Inferior parietal cortex (tissue), 1 donor: ENCODE data around the gene TMEM117.

Experiments used
- DNase-seq: peaks from one replicate; pipeline ENCODE4 v3.0.0-alpha.2; 2016; ENCODE audit errors: extremely low spot score

TMEM117 gene

GRCh38 chr12:44379831-44380230 is 544.0 kb downstream of the TMEM117 start:
- peak; percentile 27 for DNase-seq

GRCh38 chr12:44380861-44381260 is 545.0 kb downstream of the TMEM117 start:
- DNase-seq, result no peak

DNA sequence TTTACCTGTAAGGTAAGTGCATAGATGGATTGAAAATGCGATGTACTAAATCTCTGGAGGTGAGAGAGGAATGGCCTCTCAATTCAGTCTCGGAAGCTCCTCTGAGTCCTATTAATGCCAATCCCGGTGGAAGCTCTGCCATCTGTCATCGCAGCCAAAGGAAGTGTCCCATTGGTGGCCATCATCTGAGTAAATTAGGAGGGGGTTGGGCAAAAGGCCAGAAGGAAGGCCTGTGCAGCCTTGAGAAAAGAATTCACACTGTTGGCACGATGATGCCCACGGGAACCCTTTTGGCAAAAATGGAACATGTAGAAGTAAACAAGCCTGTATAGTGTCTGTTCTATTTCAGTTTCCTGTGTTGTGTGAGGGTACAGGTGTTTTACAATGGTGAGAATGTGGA is 545.5 kb downstream of the TMEM117 start:
- no peak for DNase-seq

DNA sequence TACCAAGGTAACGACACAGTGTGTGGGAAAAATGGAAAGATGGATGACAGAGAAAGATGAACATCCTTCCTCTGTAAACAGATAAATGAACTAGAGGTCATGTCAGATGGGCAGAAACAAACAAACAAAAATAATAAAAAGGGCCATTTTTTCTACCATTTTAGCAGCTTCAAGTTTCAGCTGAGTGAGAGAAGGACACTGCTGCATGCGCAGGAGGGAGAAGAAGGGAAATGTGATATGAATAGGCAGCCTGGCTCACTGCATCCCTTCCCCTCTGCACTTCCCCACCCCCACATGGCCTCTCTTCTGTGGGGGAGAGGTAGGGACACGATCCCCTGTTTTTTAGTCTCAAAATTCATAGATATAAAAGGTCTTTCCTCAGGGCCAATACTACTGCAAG is 548.3 kb downstream of the TMEM117 start:
- no peak for DNase-seq

GRCh38 chr12:44385964-44386363 is 550.1 kb downstream of the TMEM117 start:
- no peak for DNase-seq

- no peak for DNase-seq
Measured at GRCh38 chr12:44387581-44387980, 551.7 kb downstream of the TMEM117 start.

DNA sequence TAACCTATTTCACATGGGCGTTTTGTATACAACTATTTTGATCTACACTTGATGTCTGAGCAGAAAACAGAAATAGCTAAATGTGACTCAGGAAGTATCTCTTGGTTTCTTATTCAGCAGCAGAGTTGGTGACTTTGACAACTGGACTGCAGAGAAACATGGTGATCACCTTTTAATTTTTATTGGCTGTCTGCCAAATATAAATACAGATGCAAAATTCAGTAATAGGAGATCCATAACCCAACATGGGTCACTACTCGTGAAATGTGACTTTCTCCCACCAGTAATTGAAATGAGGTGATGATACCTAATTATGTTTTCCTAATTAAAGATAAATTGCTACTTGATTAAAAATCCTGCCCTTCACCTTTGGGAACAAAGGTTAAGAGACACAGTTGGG is 553.2 kb downstream of the TMEM117 start:
- no peak for DNase-seq

DNA sequence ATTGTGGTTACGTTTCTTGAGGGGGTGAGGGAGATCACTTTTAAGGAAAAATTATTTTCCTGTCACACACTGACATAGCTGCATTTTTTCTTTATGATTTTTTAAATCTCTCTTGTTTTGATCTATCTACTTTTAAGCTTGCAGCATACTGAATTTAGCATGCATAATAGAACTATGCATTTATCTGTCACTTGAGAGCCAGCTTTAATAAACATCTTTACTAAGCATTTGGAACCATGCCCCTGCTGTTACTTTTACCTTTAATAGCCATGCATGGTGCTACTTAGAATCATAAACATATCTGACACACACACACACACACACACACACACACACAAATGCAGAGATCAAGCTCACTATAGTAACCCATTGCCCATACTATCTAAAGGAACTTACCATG is 554.0 kb downstream of the TMEM117 start:
- no peak for DNase-seq

- DNase-seq, result no peak
Measured at GRCh38 chr12:44397631-44398030, 561.8 kb downstream of the TMEM117 start.

DNA sequence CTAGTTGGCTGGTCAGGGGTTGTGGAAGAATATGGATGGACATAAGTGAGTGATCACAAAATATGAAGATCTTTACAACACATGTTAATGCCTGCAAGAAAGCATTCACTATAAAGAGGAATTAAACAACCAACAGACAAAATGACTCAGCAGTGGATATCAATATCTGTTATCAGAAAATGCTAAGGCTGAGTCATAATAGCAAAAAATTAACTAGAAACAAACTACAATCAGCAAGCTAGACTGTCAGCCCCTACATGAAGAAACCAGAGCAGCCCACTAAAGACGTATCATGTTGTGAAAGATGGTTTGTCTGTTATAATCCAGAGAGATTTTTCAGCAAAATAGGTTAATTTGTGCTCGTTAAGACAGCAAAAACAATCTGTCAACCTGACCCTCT is 567.3 kb downstream of the TMEM117 start:
- no peak for DNase-seq

- no peak for DNase-seq
Measured at GRCh38 chr12:44405297-44405696, 569.4 kb downstream of the TMEM117 start.

GRCh38 chr12:44422559-44422958 is 586.7 kb downstream of the TMEM117 start:
- no peak for DNase-seq

DNA sequence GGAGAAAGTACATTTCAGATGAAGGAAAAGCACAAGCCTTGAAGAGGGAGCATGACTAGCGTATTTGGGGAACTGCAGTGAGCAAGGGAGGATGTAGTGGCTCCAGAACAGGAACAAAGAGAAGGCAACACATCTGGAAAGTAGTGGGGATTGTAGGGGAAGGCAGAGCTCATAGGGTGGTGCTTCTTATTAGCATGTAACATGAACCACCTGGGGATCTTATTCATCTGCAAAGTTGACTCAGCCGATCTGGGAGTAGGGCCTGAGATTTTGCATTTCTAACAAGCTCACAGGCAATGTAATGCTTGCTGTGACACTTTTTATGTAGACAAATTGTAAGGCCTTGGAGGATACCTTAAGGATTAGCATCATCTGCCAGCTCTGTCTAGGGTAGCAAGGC is 592.9 kb downstream of the TMEM117 start:
- no peak for DNase-seq

- no peak for DNase-seq
Measured at GRCh38 chr12:44431647-44432343, 595.9 kb downstream of the TMEM117 start.

DNA sequence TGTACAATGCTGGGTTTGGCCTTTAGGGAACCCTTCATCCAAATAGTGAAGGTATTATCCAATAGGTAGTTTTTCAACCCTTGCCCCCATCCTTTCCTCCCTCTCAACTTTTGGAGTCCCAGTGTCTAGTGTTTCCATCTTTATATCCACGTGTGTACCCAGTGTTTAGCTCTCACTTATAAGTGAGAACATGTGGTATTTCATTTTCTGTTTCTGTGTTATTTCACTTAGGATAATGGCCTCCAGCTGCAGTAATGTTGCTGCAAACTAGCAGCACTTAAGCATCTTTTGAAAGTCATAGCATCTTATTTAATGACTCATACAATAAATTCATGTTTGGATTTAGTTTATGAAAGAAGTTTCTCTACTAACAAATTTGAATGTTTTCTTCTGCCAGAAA is 597.8 kb downstream of the TMEM117 start:
- DNase-seq, result no peak

DNA sequence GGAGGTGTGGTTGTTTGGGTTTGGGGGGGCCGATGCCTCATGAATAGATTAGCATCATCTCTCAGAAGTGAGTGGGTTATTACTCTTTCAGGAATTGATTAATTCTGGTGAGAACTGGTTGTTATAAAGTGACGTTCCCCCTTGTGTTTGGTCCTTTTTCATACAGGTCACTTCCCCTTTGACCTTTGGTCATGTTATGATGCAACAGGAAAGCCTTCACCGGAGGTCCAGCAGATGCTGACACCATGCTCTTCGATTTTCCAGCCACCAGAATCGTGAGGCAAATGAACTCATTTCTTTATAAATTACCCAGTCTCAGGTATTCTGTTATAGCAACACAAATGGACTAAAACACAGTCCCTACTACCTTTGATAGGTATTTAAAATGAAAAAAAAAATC is 600.9 kb downstream of the TMEM117 start:
- no peak for DNase-seq
